BLaER1 treated with 17β-estradiol and CSF1 and Interleukin-3, amounts not matched to agents 10 nM and 100 nM (cell line): ENCODE results near the gene KLHL33.

Experiments
- H3K27ac ChIP-seq, 11 experiments: shearing (Covaris generic); formaldehyde crosslinking; 2 replicates each; pipeline ENCODE4 v1.8.1; 2022
- H3K27me3 ChIP-seq, 11 experiments: shearing (Covaris generic); formaldehyde crosslinking; 2 replicates each; pipeline ENCODE4 v1.8.1; 2022
- H3K36me3 ChIP-seq, 11 experiments: shearing (Covaris generic); formaldehyde crosslinking; 2 replicates each; pipeline ENCODE4 v1.8.1; 2022
- H3K4me1 ChIP-seq, 10 experiments: shearing (Covaris generic); formaldehyde crosslinking; 2 replicates each; pipeline ENCODE4 v1.8.1; 2022
- H3K4me2 ChIP-seq, 11 experiments: shearing (Covaris generic); formaldehyde crosslinking; 2 replicates each; pipeline ENCODE4 v1.8.1; 2022
- H3K4me3 ChIP-seq, 10 experiments: shearing (Covaris generic); formaldehyde crosslinking; 2 replicates each; pipeline ENCODE4 v1.8.1; 2022
- H3K9ac ChIP-seq, 11 experiments: shearing (Covaris generic); formaldehyde crosslinking; 2 replicates each; pipeline ENCODE4 v1.8.1; 2022
- H3K9me3 ChIP-seq, 11 experiments: shearing (Covaris generic); formaldehyde crosslinking; replicated peaks in 1 of 11; 2 replicates each; pipeline ENCODE4 v1.8.1; 2022
- H4K20me1 ChIP-seq, 11 experiments: shearing (Covaris generic); formaldehyde crosslinking; 2 replicates each; pipeline ENCODE4 v1.8.1; 2022
- Cebpa-rat ChIP-seq, 11 experiments: shearing (Covaris generic); IDR thresholded peaks; 2 replicates each; pipeline ENCODE4 v1.8.1; 2022

The KLHL33 gene

DNA sequence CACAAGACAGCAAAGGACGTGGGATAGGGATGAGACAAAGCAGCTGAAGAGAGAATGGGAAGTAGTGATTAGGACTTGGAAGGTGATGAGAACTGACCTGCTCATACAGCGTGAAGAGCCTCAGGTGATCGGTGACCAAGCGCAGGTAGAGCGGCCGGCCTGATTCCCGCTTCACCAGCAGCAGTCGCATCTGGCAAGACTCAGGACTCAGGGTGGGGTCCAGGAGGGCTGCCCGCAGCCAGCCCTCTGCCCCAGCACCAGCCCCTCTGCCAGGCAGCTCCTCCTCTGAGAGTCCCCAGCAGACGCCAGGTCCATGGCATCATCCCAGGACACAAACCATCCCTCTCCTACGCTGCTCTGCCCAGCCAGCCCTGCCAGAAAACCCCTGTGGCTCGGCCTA is 53.4 kb downstream of the KLHL33 start:
- H3K36me3 ChIP-seq: peaks cover 98 to 100% (median 99%) of the 10 kb centered on the region in 11 experiments
- H3K4me3 ChIP-seq: no peak overlapping the region
- no peak overlapping the region for H3K9ac ChIP-seq
- H4K20me1 ChIP-seq: peaks cover 0 to 58% (median 0%) of the 10 kb centered on the region in 11 experiments; a peak in 4 of 22 replicates
- H3K27me3 ChIP-seq: no peaks in the 10 kb centered on the region
- no peak overlapping the region for H3K27ac ChIP-seq
- no peak for TF ChIP-seq Cebpa-rat (IDR thresholded peaks at IDR 0.05)
- no peak overlapping the region for H3K4me2 ChIP-seq
- H3K9me3 ChIP-seq: no peaks in the 10 kb centered on the region
- peaks cover 0 to 4% (median 2%) of the 10 kb centered on the region in 10 experiments; a peak in 8 of 20 replicates for H3K4me1 ChIP-seq

DNA sequence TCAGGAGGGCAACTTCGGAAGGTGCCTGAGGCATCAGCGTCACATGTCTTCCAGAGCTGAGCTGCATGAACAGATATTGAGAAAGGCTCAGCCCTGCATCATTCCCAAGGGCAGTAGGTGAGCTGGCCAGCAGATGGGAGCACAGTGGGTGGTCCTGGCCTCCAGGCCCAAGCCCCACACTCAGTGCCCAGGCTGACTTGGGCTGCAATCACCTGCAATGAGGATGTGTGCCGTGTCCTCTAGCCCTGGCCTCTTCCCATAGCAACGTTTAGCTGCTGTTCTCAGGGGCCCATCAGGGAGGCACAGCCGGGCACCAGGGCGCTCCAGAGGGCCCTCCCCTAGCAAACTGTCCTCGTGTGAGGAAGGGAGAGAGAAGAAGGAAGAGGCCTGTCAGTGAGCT is 54.6 kb downstream of the KLHL33 start:
- no peak overlapping the region for H3K27ac ChIP-seq
- H3K36me3 ChIP-seq: peaks cover 100% of the 10 kb centered on the region in 11 experiments
- no peaks in the 10 kb centered on the region for H3K27me3 ChIP-seq
- H3K9me3 ChIP-seq: no peaks in the 10 kb centered on the region
- TF ChIP-seq Cebpa-rat (IDR thresholded peaks at IDR 0.05): no peak
- no peaks in the 10 kb centered on the region for H3K4me1 ChIP-seq
- no peak overlapping the region for H3K4me2 ChIP-seq
- no peak overlapping the region for H3K4me3 ChIP-seq
- no peak overlapping the region for H3K9ac ChIP-seq
- H4K20me1 ChIP-seq: peaks cover 0 to 67% (median 0%) of the 10 kb centered on the region in 11 experiments; a peak in 4 of 22 replicates

DNA sequence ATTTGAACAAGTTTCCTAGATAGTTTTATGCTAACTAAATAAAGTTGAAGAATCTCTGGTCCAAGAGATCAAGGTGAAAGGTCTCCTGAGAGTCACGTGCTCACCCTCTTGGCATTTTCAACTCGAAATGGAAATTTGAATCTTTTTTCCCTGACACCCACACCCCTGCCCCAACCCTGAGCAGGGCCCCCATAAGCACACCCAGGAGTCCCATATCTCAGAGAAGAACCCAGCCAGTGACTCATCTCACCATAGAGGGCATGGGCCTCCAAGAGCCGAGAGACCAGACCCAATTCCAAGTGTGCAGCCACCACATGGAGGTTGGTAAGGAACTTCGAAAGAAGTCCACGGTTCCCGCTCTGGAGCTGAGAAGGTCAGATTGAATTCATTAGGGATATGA is 55.3 kb downstream of the KLHL33 start:
- TF ChIP-seq Cebpa-rat (IDR thresholded peaks at IDR 0.05): no peak
- Histone ChIP-seq H3K36me3 (peaks cover 100% of the 10 kb centered on the region in 11 experiments), H3K4me1 (no peaks in the 10 kb centered on the region), H3K27ac (no peak overlapping the region), H3K4me3 (no peak overlapping the region), H3K9ac (no peak overlapping the region), H3K27me3 (no peaks in the 10 kb centered on the region), H3K9me3 (no peaks in the 10 kb centered on the region), H4K20me1 (peaks cover 0 to 68% (median 0%) of the 10 kb centered on the region in 11 experiments; a peak in 5 of 22 replicates), H3K4me2 (no peak overlapping the region)

DNA sequence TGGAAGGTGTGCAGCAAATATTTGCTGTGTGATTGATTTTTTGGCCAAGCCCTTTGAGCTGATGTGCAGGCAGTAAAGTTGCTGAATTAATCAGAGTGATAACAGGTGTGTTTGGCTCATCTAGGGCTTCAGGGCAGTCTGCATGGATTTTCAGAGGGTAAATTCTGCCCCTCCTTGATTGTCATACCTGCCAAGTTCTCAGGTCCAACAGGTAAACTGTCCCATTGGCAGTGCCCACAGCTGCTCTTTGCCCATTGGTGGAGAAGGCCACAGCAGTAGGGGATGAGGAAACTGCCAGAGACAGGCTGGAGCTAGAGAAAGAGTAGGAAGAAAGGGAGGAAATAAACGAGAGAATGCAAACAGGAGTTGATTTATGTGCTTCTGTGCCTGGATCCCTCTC is 56.2 kb downstream of the KLHL33 start:
- no peak overlapping the region for H3K4me3 ChIP-seq
- H3K27me3 ChIP-seq: no peaks in the 10 kb centered on the region
- H3K4me1 ChIP-seq: no peaks in the 10 kb centered on the region
- no peak for TF ChIP-seq Cebpa-rat (IDR thresholded peaks at IDR 0.05)
- H3K9ac ChIP-seq: no peak overlapping the region
- no peak overlapping the region for H3K27ac ChIP-seq
- H3K36me3 ChIP-seq: peaks cover 100% of the 10 kb centered on the region in 11 experiments
- no peaks in the 10 kb centered on the region for H3K9me3 ChIP-seq
- H3K4me2 ChIP-seq: no peak overlapping the region
- H4K20me1 ChIP-seq: peaks cover 0 to 60% (median 0%) of the 10 kb centered on the region in 11 experiments; a peak in 5 of 22 replicates

DNA sequence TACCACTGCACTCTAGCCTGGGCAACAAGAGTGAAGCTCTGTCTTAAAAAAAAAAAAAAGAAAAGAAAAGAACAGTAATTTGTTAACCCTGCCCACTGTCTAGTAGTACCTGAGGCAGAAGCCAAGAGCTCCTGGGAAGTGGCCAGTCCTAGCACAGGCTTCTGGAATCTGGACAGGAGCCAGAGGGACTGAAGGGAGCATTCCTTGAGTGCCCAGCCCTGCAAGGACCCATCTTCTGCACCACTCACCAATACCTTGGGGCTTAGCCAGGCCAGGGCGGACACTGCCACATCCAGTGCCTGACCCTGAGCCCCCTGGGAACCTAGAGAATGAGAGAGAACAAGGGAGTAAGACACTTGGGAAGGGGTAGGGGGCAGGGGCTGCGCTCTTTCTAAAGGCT is 58.8 kb downstream of the KLHL33 start:
- no peaks in the 10 kb centered on the region for H3K9me3 ChIP-seq
- no peak overlapping the region for H3K9ac ChIP-seq
- H3K36me3 ChIP-seq: peaks cover 100% of the 10 kb centered on the region in 11 experiments
- H3K4me1 ChIP-seq: no peaks in the 10 kb centered on the region
- no peak for TF ChIP-seq Cebpa-rat (IDR thresholded peaks at IDR 0.05)
- peaks cover 0 to 63% (median 0%) of the 10 kb centered on the region in 11 experiments; a peak in 5 of 22 replicates for H4K20me1 ChIP-seq
- H3K27me3 ChIP-seq: no peaks in the 10 kb centered on the region
- H3K4me3 ChIP-seq: no peak overlapping the region
- H3K27ac ChIP-seq: no peak overlapping the region
- no peak overlapping the region for H3K4me2 ChIP-seq

DNA sequence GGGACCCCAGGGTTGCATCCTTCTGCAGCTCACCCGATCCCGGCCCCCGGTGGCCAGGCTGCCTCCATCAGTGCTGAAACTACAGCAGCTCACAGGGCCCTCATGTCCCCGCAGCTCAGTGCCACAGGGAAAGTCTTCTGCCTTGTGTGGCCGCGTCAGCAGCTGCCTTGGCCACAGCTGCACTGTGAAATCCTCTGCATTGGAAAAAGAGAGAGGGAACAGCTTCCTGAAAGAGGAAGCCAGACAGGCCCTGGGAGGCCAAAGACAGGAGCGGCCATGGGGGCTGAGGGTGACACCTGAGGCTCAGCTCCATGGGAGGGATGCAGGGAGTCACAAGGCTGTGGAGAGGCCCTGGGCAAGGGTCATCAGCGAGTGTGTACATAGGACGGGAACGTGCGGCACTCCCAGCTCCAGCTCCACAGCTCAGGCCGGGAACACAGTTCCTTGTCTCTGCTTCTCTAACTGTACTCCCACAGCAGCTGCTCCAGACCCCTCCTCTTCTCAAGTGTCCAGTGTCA is 59.8 kb downstream of the KLHL33 start:
- peaks cover 100% of the 10 kb centered on the region in 11 experiments for H3K36me3 ChIP-seq
- TF ChIP-seq Cebpa-rat (IDR thresholded peaks at IDR 0.05): no peak
- H3K9me3 ChIP-seq: no peaks in the 10 kb centered on the region
- H3K9ac ChIP-seq: no peak overlapping the region
- H3K27ac ChIP-seq: no peak overlapping the region
- peaks cover 0 to 55% (median 0%) of the 10 kb centered on the region in 11 experiments; a peak in 5 of 22 replicates for H4K20me1 ChIP-seq
- H3K4me3 ChIP-seq: no peak overlapping the region
- H3K27me3 ChIP-seq: no peaks in the 10 kb centered on the region
- no peak overlapping the region for H3K4me2 ChIP-seq
- no peaks in the 10 kb centered on the region for H3K4me1 ChIP-seq
